Endodermal cell (in vitro differentiated cells): ENCODE data around the gene CTU1. TPM values are rescaled to one million over a fixed set of nuclear protein-coding genes. Genes with fewer than 3 reads are reported as not detected.

ENCODE experiments used
- DNase-seq: peaks from one replicate; pipeline ENCODE4 v3.0.0-alpha.2; 2017
- H3K27ac ChIP-seq: 2 replicates; pipeline ENCODE4 v1.5.1; 2013; ENCODE audit warnings: mild to moderate bottlenecking, low read depth, low read length, moderate library complexity
- H3K27me3 ChIP-seq: 2 replicates; pipeline ENCODE4 v1.6.1; 2013; ENCODE audit warnings: mild to moderate bottlenecking, low read length, moderate library complexity; ENCODE audit not compliant: insufficient read depth, control insufficient read depth, poor library complexity, severe bottlenecking
- H3K36me3 ChIP-seq: 2 replicates; pipeline ENCODE4 v1.7.0; 2013; ENCODE audit warnings: mild to moderate bottlenecking, low read length, moderate library complexity; ENCODE audit not compliant: control insufficient read depth, insufficient read depth
- H3K4me1 ChIP-seq: one replicate; pipeline ENCODE4 v1.7.0; 2013; ENCODE audit warnings: low read length; ENCODE audit not compliant: control insufficient read depth, insufficient read depth
- H3K4me3 ChIP-seq: 2 replicates; pipeline ENCODE4 v1.5.1; 2013; ENCODE audit warnings: mild to moderate bottlenecking, low read length, moderate library complexity
- H3K9ac ChIP-seq: 2 replicates; pipeline ENCODE4 v1.6.1; 2013; ENCODE audit warnings: mild to moderate bottlenecking, low read length, moderate library complexity; ENCODE audit not compliant: poor library complexity, severe bottlenecking; ENCODE audit errors: extremely low read depth
- H3K9me3 ChIP-seq: 2 replicates; pipeline ENCODE4 v1.6.1; 2013; ENCODE audit warnings: mild to moderate bottlenecking, low read length, moderate library complexity; ENCODE audit not compliant: control insufficient read depth
- H3K27ac Mint-ChIP-seq: 2 replicates; pipeline ENCODE4 v1.8.0; 2020; ENCODE audit warnings: mixed read lengths
- H3K27me3 Mint-ChIP-seq: 2 replicates; pipeline ENCODE4 v1.8.0; 2021; ENCODE audit warnings: mild to moderate bottlenecking, mixed read lengths; ENCODE audit not compliant: insufficient read depth
- H3K36me3 Mint-ChIP-seq: 2 replicates; pipeline ENCODE4 v1.8.0; 2020; ENCODE audit warnings: low read depth, mixed read lengths
- H3K4me1 Mint-ChIP-seq: 2 replicates; pipeline ENCODE4 v1.8.0; 2020; ENCODE audit warnings: mixed read lengths
- H3K4me3 Mint-ChIP-seq: 2 replicates; pipeline ENCODE4 v1.8.0; 2020; ENCODE audit warnings: mild to moderate bottlenecking, moderate library complexity, mixed read lengths
- H3K9me3 Mint-ChIP-seq: 2 replicates; pipeline ENCODE4 v1.8.0; 2020; ENCODE audit warnings: mild to moderate bottlenecking, mixed read lengths
- WGBS, 2 experiments: methylation state at CpG; one replicate each; pipeline versions ENCODE4 v1.1.5 to v1.1.7; 2013; ENCODE audit warnings: missing lambda C conversion rate in 2 of 2, mixed read lengths in 1 of 2; ENCODE audit not compliant: insufficient coverage in 1 of 2, insufficient read length in 1 of 2; 5-methylcytosine and 5-hydroxymethylcytosine counted together
- total RNA-seq, 2 donors: library from RNA; stranded (reverse); fragmentation: NEBNext Ultra II Directional in 1 of 2; extraction: Animal tissue kit (Norgen Biotek cat#: 25700) in 1 of 2; gene quantifications; 2 replicates in 1 of 2; 3 replicates in 1 of 2; pipeline ENCODE4 v1.2.1, GENCODE V29; 2021
- TF ChIP-seq, protein P1 (sequence below): fragments of 200-600 bp; sonication (generic); conservative IDR thresholded peaks from 2 replicates; pipeline ENCODE4 v1.5.0; 2021; ENCODE audit warnings: antibody characterized with exemption, mild to moderate bottlenecking

The CTU1 gene
- total RNA-seq, 2 donors from 2014 or later, result 5.1 to 5.7 TPM

DNA sequence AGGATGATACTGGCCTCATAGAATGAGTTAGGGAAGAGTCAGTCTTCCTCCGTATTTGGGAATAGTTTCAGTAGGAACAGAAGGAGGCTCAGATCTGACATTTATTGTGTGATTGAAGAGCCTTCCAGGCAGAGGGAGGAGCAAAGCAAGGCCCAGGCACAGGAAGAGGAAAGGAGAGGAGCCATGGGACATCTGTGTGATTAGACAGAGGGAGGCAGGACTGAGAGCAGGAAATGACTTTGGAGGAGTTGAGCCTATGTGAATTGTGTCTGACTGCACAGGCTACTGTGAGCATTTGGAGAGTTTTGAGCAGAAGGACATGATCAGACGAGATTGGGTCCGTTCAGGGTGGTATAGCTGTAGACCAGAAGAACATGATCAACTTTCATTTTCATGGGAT lies 42.4 kb upstream of the CTU1 start:
- Histone ChIP-seq H3K4me1 (no peaks in the 10 kb centered on the region), H3K27me3 (no peaks in the 10 kb centered on the region), H3K36me3 (no peaks in the 10 kb centered on the region), H3K9me3 (no peaks in the 10 kb centered on the region), H3K9ac (no peak overlapping the region), H3K4me3 (no peak overlapping the region), H3K27ac (no peak overlapping the region)
- peaks cover 10% of the 10 kb centered on the region for H3K4me1 Mint-ChIP-seq
- TF ChIP-seq, protein P1, sequence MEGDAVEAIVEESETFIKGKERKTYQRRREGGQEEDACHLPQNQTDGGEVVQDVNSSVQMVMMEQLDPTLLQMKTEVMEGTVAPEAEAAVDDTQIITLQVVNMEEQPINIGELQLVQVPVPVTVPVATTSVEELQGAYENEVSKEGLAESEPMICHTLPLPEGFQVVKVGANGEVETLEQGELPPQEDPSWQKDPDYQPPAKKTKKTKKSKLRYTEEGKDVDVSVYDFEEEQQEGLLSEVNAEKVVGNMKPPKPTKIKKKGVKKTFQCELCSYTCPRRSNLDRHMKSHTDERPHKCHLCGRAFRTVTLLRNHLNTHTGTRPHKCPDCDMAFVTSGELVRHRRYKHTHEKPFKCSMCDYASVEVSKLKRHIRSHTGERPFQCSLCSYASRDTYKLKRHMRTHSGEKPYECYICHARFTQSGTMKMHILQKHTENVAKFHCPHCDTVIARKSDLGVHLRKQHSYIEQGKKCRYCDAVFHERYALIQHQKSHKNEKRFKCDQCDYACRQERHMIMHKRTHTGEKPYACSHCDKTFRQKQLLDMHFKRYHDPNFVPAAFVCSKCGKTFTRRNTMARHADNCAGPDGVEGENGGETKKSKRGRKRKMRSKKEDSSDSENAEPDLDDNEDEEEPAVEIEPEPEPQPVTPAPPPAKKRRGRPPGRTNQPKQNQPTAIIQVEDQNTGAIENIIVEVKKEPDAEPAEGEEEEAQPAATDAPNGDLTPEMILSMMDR, result no peak
- peaks cover 9% of the 10 kb centered on the region for H3K27me3 Mint-ChIP-seq
- no peaks in the 10 kb centered on the region for H3K9me3 Mint-ChIP-seq
- no peak overlapping the region for H3K4me3 Mint-ChIP-seq
- WGBS, 2 experiments, result 89 to 100% methylated on average over 2 to 3 of the region's 3 CpGs
- no peak overlapping the region for H3K27ac Mint-ChIP-seq
- H3K36me3 Mint-ChIP-seq, result no peaks in the 10 kb centered on the region
- DNase-seq, result no peak

DNA sequence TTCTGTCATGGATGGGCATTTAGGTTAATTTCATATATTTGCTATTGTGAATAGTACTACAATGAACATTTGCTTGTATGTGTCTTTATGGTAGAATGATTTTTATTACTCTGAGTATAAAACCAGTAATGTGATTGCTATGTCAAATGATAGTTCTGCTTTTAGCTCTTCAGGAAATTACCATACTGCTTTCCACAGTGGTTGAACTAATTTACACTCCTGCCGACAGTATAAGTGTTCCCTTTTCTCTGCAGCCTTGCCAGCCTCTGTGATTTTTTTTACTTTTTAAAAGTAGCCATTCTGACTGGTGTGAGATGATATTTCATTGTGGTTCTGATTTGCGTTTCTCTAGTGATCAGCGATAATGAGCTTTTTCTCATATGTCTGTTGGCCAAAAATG lies 40.4 kb upstream of the CTU1 start:
- Histone ChIP-seq H3K9me3 (no peaks in the 10 kb centered on the region), H3K27ac (no peak overlapping the region), H3K4me3 (no peak overlapping the region), H3K9ac (no peak overlapping the region), H3K36me3 (no peaks in the 10 kb centered on the region), H3K4me1 (peaks cover 3% of the 10 kb centered on the region), H3K27me3 (no peaks in the 10 kb centered on the region)
- DNase-seq, result no peak
- Mint-ChIP-seq H3K36me3 (no peaks in the 10 kb centered on the region), H3K4me1 (peaks cover 9% of the 10 kb centered on the region), H3K27me3 (peaks cover 9% of the 10 kb centered on the region), H3K27ac (no peak overlapping the region), H3K4me3 (no peak overlapping the region), H3K9me3 (no peaks in the 10 kb centered on the region)
- TF ChIP-seq, protein P1, result no peak
- WGBS, 2 experiments, result 90 to 94% methylated on average over 3 of the region's 3 CpGs

DNA sequence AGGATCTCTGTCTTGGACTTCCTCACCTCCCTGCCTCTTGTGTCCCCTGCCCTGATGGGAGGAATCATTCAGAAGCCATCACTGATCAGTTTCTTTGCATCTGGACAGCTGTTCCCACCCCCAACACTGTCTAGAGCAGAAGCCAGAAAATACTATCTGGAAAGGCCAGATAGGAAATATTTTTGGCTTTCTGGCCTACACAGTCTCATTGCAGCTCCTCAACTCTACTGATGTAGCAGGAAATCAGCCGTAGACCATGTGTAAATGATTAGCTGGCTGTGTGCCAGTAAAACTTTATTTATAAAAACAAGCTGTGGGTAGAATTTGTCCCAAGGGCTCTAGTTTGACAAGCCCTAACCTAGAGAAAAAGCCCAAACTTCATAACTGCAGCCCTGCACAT lies 39.5 kb upstream of the CTU1 start:
- H3K27ac Mint-ChIP-seq, result peak overlapping the region; percentile 29
- peaks cover 9% of the 10 kb centered on the region for H3K4me1 Mint-ChIP-seq
- no peak overlapping the region for H3K9ac ChIP-seq
- no peak overlapping the region for H3K27ac ChIP-seq
- H3K27me3 Mint-ChIP-seq, result peaks cover 9% of the 10 kb centered on the region
- H3K36me3 Mint-ChIP-seq, result no peaks in the 10 kb centered on the region
- DNase-seq, result peak; percentile 25
- no peak overlapping the region for H3K4me3 ChIP-seq
- 78% methylated on average over 1 of the region's 1 CpG; no CpG with 5 or more reads in 1 of the 2 experiments for WGBS, 2 experiments
- no peaks in the 10 kb centered on the region for H3K36me3 ChIP-seq
- no peaks in the 10 kb centered on the region for H3K9me3 ChIP-seq
- H3K9me3 Mint-ChIP-seq, result no peaks in the 10 kb centered on the region
- no peak overlapping the region for H3K4me3 Mint-ChIP-seq
- H3K27me3 ChIP-seq, result no peaks in the 10 kb centered on the region
- TF ChIP-seq, protein P1, result no peak
- peaks cover 4% of the 10 kb centered on the region for H3K4me1 ChIP-seq
